Measurements from ENCODE around the gene ZNF93. TPM values are rescaled to one million over a fixed set of nuclear protein-coding genes. Genes with fewer than 3 reads are reported as not detected.
"Not testable (repeated sequence)": the region's sequence is repeated elsewhere in the genome, so short reads cannot be mapped to it uniquely, and the experiment has no call there.

Gene ZNF93
- total RNA-seq, 1 experiment from 2014 or later: 47.4 TPM

DNA sequence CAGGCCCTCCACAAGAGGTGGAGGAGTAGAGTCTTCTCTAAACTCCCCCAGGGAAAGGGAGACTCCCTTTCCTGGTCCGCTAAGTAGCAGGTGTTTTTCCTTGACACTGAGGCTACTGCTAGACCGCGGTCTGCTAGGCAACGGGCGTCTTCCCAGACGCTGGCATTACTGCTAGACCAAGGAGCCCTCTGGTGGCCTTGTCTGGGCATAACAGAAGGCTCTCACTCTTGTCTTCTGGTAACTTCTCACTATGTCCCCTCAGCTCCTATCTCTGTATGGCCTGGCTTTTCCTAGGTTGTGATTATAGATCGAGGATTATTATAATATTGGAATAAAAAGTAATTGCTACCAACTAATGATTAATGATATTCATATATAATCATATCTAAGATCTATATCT is 29.7 kb downstream of the ZNF93 start:
- CTCF ChIA-PET: interaction anchor here (0.6 to 1.5 kb wide), 4 partner anchors 32 to 109 kb away, joined by 3 read pairs; partner anchors contain the start of gene ZNF506
- POLR2A ChIA-PET, H3K27ac Mint-ChIP-seq, H3K4me1 Mint-ChIP-seq, ATAC-seq, H3K4me3 Mint-ChIP-seq: not testable (repeated sequence)
- DNase-seq (ENCODE audit: low spot score): peak; percentile 82
- H3K9me3 Mint-ChIP-seq: peaks cover 53% of the 10 kb centered on the region
- peaks cover 91% of the 10 kb centered on the region for H3K36me3 Mint-ChIP-seq
- peaks cover 14% of the 10 kb centered on the region for H3K27me3 Mint-ChIP-seq (ENCODE audit: low read depth)
- TF ChIP-seq, protein P1, sequence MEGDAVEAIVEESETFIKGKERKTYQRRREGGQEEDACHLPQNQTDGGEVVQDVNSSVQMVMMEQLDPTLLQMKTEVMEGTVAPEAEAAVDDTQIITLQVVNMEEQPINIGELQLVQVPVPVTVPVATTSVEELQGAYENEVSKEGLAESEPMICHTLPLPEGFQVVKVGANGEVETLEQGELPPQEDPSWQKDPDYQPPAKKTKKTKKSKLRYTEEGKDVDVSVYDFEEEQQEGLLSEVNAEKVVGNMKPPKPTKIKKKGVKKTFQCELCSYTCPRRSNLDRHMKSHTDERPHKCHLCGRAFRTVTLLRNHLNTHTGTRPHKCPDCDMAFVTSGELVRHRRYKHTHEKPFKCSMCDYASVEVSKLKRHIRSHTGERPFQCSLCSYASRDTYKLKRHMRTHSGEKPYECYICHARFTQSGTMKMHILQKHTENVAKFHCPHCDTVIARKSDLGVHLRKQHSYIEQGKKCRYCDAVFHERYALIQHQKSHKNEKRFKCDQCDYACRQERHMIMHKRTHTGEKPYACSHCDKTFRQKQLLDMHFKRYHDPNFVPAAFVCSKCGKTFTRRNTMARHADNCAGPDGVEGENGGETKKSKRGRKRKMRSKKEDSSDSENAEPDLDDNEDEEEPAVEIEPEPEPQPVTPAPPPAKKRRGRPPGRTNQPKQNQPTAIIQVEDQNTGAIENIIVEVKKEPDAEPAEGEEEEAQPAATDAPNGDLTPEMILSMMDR (IDR thresholded peaks at IDR 0.05): peak; percentile 54

DNA sequence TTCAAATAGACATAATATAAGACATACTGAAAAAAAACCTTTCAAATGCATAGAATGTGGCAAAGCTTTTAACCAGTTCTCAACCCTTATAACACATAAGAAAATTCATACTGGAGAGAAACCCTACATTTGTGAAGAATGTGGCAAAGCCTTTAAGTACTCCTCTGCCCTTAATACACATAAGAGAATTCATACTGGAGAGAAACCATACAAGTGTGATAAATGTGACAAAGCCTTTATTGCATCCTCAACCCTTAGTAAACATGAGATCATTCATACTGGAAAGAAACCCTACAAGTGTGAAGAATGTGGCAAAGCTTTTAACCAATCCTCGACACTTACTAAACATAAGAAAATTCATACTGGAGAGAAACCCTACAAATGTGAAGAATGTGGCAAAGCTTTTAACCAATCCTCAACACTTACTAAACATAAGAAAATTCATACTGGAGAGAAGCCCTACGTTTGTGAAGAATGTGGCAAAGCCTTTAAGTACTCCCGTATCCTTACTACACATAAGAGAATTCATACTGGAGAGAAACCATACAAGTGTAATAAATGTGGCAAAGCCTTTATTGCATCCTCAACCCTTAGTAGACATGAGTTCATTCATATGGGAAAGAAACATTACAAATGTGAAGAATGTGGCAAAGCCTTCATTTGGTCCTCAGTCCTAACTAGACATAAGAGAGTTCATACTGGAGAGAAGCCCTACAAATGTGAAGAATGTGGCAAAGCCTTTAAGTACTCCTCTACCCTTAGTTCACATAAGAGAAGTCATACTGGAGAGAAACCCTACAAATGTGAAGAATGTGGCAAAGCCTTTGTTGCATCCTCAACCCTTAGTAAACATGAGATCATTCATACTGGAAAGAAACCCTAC is 32.9 kb downstream of the ZNF93 start:
- H3K4me1 Mint-ChIP-seq; CTCF ChIA-PET; H3K27ac Mint-ChIP-seq; H3K4me3 Mint-ChIP-seq; ATAC-seq; POLR2A ChIA-PET; DNase-seq (ENCODE audit: low spot score): not testable (repeated sequence)
- Mint-ChIP-seq H3K36me3 (peaks cover 79% of the 10 kb centered on the region), H3K9me3 (peaks cover 69% of the 10 kb centered on the region), H3K27me3 (ENCODE audit: low read depth) (peaks cover 14% of the 10 kb centered on the region)

DNA sequence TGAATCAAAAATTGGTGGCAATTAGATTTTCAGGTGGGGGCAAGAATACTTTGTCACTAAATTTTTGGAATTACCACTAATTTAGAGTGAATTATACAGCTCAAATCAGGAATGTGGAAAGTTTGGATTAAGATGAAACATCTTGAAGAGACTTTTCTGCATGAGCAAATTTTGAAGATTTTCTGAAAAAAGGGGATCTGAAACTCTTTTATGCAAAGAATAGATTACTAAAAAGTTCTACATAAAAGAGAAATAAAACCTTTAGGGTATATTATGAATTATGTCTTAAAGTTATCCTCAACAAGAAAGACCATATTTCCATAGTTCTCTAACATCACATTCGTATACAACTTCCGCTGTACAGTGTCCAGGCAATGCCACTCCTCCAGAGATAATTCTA is 36.7 kb downstream of the ZNF93 start:
- Mint-ChIP-seq H3K4me1 (peaks cover 4% of the 10 kb centered on the region; the same call in 1 of the 2 replicates), H3K9me3 (peaks cover 59% of the 10 kb centered on the region), H3K36me3 (peaks cover 45% of the 10 kb centered on the region), H3K27ac (no peak overlapping the region), H3K27me3 (ENCODE audit: low read depth) (peaks cover 12% of the 10 kb centered on the region), H3K4me3 (no peak overlapping the region)
- POLR2A ChIA-PET: no interaction called here
- ATAC-seq (no peak), DNase-seq (ENCODE audit: low spot score) (no peak)
- CTCF ChIA-PET: no interaction called here
- TF ChIP-seq TP53 (CRISPR knock-in tag; IDR thresholded peaks at IDR 0.05) (no peak), GABPB1 (CRISPR knock-in tag; IDR thresholded peaks at IDR 0.05) (no peak), ZNF232 (CRISPR knock-in tag; IDR thresholded peaks at IDR 0.05) (no peak), HMGA2 (CRISPR knock-in tag; IDR thresholded peaks at IDR 0.05) (no peak), GRHL2 (CRISPR knock-in tag; IDR thresholded peaks at IDR 0.05; ENCODE audit: insufficient replicate concordance, severe bottlenecking) (no peak), ZNF219 (CRISPR knock-in tag; IDR thresholded peaks at IDR 0.05; ENCODE audit: borderline replicate concordance) (no peak), FOXK1 (CRISPR knock-in tag; IDR thresholded peaks at IDR 0.05) (no peak), CREB1 (CRISPR knock-in tag; IDR thresholded peaks at IDR 0.05) (no peak), ZNF416 (CRISPR knock-in tag; IDR thresholded peaks at IDR 0.05) (no peak), ATF1 (CRISPR knock-in tag; IDR thresholded peaks at IDR 0.05) (no peak)
- TF ChIP-seq, protein P2, sequence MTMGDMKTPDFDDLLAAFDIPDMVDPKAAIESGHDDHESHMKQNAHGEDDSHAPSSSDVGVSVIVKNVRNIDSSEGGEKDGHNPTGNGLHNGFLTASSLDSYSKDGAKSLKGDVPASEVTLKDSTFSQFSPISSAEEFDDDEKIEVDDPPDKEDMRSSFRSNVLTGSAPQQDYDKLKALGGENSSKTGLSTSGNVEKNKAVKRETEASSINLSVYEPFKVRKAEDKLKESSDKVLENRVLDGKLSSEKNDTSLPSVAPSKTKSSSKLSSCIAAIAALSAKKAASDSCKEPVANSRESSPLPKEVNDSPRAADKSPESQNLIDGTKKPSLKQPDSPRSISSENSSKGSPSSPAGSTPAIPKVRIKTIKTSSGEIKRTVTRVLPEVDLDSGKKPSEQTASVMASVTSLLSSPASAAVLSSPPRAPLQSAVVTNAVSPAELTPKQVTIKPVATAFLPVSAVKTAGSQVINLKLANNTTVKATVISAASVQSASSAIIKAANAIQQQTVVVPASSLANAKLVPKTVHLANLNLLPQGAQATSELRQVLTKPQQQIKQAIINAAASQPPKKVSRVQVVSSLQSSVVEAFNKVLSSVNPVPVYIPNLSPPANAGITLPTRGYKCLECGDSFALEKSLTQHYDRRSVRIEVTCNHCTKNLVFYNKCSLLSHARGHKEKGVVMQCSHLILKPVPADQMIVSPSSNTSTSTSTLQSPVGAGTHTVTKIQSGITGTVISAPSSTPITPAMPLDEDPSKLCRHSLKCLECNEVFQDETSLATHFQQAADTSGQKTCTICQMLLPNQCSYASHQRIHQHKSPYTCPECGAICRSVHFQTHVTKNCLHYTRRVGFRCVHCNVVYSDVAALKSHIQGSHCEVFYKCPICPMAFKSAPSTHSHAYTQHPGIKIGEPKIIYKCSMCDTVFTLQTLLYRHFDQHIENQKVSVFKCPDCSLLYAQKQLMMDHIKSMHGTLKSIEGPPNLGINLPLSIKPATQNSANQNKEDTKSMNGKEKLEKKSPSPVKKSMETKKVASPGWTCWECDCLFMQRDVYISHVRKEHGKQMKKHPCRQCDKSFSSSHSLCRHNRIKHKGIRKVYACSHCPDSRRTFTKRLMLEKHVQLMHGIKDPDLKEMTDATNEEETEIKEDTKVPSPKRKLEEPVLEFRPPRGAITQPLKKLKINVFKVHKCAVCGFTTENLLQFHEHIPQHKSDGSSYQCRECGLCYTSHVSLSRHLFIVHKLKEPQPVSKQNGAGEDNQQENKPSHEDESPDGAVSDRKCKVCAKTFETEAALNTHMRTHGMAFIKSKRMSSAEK (CRISPR knock-in tag; IDR thresholded peaks at IDR 0.05; ENCODE audit: borderline replicate concordance): no peak
- TF ChIP-seq, protein P3, sequence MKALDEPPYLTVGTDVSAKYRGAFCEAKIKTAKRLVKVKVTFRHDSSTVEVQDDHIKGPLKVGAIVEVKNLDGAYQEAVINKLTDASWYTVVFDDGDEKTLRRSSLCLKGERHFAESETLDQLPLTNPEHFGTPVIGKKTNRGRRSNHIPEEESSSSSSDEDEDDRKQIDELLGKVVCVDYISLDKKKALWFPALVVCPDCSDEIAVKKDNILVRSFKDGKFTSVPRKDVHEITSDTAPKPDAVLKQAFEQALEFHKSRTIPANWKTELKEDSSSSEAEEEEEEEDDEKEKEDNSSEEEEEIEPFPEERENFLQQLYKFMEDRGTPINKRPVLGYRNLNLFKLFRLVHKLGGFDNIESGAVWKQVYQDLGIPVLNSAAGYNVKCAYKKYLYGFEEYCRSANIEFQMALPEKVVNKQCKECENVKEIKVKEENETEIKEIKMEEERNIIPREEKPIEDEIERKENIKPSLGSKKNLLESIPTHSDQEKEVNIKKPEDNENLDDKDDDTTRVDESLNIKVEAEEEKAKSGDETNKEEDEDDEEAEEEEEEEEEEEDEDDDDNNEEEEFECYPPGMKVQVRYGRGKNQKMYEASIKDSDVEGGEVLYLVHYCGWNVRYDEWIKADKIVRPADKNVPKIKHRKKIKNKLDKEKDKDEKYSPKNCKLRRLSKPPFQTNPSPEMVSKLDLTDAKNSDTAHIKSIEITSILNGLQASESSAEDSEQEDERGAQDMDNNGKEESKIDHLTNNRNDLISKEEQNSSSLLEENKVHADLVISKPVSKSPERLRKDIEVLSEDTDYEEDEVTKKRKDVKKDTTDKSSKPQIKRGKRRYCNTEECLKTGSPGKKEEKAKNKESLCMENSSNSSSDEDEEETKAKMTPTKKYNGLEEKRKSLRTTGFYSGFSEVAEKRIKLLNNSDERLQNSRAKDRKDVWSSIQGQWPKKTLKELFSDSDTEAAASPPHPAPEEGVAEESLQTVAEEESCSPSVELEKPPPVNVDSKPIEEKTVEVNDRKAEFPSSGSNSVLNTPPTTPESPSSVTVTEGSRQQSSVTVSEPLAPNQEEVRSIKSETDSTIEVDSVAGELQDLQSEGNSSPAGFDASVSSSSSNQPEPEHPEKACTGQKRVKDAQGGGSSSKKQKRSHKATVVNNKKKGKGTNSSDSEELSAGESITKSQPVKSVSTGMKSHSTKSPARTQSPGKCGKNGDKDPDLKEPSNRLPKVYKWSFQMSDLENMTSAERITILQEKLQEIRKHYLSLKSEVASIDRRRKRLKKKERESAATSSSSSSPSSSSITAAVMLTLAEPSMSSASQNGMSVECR (CRISPR knock-in tag; IDR thresholded peaks at IDR 0.05; ENCODE audit: borderline replicate concordance): no peak
- TF ChIP-seq, protein P4, sequence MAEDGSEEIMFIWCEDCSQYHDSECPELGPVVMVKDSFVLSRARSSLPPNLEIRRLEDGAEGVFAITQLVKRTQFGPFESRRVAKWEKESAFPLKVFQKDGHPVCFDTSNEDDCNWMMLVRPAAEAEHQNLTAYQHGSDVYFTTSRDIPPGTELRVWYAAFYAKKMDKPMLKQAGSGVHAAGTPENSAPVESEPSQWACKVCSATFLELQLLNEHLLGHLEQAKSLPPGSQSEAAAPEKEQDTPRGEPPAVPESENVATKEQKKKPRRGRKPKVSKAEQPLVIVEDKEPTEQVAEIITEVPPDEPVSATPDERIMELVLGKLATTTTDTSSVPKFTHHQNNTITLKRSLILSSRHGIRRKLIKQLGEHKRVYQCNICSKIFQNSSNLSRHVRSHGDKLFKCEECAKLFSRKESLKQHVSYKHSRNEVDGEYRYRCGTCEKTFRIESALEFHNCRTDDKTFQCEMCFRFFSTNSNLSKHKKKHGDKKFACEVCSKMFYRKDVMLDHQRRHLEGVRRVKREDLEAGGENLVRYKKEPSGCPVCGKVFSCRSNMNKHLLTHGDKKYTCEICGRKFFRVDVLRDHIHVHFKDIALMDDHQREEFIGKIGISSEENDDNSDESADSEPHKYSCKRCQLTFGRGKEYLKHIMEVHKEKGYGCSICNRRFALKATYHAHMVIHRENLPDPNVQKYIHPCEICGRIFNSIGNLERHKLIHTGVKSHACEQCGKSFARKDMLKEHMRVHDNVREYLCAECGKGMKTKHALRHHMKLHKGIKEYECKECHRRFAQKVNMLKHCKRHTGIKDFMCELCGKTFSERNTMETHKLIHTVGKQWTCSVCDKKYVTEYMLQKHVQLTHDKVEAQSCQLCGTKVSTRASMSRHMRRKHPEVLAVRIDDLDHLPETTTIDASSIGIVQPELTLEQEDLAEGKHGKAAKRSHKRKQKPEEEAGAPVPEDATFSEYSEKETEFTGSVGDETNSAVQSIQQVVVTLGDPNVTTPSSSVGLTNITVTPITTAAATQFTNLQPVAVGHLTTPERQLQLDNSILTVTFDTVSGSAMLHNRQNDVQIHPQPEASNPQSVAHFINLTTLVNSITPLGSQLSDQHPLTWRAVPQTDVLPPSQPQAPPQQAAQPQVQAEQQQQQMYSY (CRISPR knock-in tag; IDR thresholded peaks at IDR 0.05): no peak
- TF ChIP-seq, protein P5, sequence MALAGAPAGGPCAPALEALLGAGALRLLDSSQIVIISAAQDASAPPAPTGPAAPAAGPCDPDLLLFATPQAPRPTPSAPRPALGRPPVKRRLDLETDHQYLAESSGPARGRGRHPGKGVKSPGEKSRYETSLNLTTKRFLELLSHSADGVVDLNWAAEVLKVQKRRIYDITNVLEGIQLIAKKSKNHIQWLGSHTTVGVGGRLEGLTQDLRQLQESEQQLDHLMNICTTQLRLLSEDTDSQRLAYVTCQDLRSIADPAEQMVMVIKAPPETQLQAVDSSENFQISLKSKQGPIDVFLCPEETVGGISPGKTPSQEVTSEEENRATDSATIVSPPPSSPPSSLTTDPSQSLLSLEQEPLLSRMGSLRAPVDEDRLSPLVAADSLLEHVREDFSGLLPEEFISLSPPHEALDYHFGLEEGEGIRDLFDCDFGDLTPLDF (CRISPR knock-in tag; IDR thresholded peaks at IDR 0.05): no peak

All from WTC11 (cell line).